ENCODE results near the gene KHDC3L. TPM values are rescaled to one million over a fixed set of nuclear protein-coding genes. Genes with fewer than 3 reads are reported as not detected.

Gene KHDC3L, protein sequence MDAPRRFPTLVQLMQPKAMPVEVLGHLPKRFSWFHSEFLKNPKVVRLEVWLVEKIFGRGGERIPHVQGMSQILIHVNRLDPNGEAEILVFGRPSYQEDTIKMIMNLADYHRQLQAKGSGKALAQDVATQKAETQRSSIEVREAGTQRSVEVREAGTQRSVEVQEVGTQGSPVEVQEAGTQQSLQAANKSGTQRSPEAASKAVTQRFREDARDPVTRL
- polyA plus RNA-seq (2014; cell fraction: cytosol; rRNA removed): not detected in 2 replicates
- polyA plus RNA-seq (2014; cell fraction: nucleus; rRNA removed): not detected in 2 replicates

DNA sequence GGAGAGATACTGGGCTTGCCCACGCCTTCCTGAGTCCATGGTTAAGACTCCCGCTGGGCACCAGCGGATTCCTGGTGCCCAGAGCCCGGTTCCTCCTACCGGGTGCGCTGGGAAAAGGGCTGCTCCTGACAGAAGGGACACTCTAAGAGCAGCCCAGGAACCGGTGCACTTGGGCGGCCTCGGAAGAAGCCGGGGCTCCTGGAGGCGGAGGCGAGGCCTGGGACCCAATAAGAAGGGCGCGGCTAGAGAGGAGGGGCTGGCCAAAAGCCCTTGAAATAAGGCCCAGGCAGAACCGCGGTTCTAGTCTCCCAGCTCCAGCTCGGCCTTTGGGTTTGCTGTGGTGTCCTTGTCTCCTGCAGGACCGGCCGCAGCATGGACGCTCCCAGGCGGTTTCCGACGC, at the start of gene KHDC3L:
KHDC3L (plus strand) TSS at position 301 of the 400 bp plus-strand sequence; CDS start at position 373, 72 bp downstream.
- no peak for DNase-seq (ENCODE audit: low spot score)

DNA sequence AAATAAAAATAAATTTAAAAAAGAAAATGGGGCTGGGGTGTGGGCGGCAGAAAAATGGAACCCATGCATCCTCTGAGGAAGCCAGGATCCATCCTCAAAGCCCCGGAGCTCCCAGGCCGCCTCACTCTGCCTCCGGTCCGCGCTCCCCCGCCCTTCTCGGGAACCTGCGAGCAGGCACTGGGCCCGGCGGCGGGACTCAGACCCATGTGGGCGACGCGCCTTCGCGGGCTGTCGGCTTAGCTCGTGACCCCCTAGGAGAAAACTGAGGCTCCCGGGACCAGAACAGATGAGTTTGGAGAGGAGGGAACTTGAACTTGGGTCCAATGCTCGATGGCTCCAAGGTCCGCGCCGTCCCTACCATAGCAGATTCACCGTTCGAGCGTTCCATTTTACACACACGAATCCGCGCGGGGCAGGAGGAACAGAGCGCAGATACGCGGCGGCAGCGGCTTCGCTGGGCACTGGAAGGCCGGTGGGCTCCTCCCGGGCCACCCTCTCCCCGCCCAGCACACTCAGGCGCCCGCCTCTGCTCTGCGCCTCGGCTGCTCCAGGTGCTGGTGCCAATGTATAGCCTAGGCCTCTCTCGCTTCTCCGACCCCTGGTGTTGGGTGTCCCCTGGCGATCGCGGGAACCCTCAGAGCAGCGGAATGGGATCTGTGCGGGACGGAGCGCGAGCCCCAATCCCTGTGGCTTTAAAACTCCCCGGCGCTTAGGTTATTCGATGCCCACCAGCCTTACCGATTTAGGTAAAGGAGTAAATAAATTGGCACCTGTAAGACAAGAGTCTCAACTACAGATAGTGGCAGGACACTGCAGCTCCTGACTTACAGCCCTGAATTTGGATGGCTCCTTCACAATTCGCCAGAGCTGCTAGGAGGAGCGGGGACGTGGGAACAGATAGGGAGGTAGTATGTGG, 47.6 kb upstream of the KHDC3L start:
- no peak for DNase-seq (ENCODE audit: low spot score)

DNA sequence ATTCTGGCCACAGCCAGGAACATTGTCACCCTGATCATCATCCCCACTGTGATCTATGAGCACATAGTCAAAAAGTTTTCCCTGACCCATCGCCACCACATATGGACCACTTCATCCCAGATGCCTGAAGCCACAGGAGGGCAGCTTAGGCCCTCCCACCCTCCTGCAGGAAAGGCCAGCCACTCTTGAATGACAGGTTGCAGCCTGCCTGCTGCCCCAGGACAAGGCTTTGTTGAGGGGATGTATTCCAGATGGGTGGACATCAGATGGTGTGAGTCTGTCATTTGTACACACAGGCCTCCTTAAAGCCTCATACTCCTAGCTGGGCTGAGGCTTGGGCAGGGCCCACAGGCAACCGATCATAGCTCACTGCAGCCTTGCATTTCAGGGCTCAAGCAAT, 39.1 kb upstream of the KHDC3L start:
- no peak for DNase-seq (ENCODE audit: low spot score)

DNA sequence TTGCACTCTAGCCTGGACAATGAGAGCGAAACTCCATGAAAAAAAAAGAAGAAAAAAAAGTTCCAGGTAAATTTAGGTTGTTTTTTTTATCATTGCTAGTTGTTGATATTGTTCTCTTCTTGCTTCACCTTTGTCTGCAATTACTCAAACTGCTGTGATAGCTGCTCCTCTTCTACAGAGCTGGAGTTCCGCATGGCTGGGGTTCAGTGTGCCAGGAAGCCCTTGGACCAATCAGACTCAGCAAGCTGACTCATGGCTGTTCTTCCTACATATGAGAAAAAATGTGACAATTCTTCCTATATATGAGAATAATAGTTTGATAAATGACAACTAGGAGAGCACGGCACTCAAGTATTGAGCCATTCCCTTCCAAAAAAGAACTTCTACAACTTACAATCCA, 36.8 kb upstream of the KHDC3L start:
- no peak for DNase-seq (ENCODE audit: low spot score)

DNA sequence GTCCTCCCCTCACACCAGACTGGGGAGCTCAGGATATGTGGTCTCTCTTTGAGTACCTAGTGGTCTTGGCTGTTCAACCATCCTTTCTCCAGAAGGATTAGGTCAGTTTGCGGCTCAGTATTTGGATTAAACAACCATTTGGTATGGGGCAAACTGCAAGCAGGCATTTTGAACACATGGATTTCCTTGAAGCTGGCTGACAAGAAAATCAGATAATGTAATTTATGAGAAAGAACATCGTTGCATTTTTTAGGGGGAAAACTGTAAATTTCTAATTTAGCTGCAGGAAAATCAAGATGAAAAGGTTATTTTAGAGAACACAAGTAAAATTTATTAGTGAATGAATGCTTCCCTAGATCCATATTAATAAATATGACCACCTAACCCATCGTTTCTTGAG, 33.7 kb upstream of the KHDC3L start:
- no peak for DNase-seq (ENCODE audit: low spot score)

DNA sequence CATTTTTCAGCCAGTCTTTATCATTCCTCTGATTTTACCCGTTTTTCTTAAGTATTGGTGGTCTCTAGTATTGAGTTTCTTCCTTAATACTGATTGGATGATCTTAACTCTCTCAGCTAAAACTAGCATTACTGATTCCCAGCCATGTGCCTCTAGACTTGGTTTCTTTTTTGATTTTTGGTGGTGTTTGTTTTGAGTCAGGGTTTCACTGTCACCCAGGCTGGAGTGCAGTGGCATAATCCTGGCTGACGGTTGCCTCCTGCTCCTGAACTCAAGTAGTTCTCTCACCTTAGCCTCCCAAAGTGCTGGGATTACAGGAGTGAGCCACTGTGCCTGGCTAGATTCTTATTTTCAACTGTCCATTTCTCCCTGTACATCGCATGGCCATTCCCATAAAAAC, 33.3 kb upstream of the KHDC3L start:
- DNase-seq (ENCODE audit: low spot score): no peak

DNA sequence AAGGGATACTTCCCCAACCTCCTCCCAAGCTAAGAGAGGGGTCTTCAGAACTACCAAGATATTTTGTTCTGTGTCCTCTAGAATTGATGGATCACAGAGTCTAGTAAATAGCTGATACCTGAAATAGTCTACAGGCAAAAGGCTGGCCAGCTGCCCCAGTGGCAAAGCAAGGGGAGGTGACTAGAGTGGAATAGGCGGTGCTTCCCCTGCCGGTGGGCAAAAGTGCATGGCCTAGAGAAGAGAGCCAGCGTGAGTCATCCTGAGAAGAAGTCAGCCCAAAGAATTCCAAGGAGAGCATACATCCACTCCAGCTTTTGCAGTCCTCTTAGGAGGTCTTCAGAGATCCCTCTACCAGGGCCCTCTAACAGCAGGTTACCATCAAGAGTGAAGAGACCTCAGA, 23.1 kb upstream of the KHDC3L start:
- DNase-seq (ENCODE audit: low spot score): no peak

DNA sequence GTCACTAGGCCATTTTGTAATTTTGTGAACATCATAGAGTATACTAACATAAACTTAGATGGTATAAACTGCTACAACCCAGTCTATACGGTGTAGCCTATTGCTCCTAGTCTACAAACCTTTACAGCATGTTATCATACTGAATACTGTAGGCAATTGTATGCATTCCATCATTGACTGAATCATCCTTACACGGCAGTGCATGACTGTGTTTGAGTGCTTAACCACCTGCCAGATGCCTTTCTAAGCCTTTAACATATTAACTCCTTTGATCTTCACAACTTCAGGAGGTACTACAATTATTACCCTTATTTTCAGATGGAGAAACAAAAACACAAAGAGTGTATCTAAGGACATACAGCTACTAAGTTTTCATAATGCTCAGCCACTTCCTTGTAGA, 22.4 kb upstream of the KHDC3L start:
- DNase-seq (ENCODE audit: low spot score): no peak

DNA sequence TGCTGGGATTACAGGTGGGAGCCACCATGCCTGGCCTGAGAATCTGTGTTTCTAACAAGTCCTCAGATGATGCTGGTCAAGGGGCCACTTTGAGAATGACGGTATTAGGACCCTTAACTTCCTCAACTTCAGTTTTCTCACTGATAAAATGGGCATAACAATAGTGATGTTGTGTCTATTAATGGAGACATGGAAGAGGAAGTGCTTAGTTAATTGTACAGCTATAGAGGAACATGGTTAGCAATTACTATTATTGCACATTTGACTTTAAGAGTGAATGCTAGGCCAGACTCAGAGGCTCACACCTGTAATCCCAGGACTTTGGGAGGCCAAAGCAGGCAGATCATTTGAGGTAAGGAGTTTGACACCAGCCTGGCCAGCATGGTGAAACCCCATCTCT, 21.1 kb upstream of the KHDC3L start:
- no peak for DNase-seq (ENCODE audit: low spot score)

DNA sequence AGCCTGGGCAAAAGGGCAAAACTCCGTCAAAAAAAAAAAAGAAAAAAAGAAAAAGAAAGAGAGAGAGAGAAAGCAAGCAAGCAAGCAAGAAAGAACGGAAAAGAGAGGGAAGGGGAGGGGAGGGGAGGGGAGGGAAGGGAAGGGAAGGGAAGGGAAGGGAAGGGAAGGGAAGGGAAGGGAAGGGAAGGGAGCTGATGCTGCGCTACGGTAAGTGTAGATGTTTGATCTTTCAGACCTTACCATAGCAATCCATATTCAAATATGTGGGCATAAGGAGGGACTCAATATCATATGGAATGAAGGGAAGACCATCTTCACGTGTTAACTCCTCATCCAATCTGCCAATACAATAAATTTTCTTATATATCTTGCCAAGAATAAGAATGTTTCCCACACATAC, 20.3 kb upstream of the KHDC3L start:
- DNase-seq (ENCODE audit: low spot score): no peak

DNA sequence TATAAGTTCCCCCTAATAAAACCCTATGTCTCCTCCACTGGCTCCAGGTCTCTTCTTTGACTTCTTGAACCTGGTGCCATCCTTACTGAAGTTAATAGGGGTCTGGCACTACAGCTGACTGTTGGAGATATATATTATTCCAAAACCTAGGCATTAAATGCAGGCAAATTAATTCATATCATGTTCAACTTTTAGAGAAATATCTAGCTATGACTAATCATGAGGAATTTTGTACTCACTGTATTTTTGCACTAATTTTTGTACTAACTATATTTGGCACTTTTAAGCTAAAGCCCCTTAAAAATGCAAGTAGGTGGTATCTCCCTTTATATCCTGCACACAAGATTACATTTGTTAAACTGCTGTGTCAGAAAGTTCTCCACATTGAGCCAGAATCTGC, 19.3 kb upstream of the KHDC3L start:
- DNase-seq (ENCODE audit: low spot score): no peak

DNA sequence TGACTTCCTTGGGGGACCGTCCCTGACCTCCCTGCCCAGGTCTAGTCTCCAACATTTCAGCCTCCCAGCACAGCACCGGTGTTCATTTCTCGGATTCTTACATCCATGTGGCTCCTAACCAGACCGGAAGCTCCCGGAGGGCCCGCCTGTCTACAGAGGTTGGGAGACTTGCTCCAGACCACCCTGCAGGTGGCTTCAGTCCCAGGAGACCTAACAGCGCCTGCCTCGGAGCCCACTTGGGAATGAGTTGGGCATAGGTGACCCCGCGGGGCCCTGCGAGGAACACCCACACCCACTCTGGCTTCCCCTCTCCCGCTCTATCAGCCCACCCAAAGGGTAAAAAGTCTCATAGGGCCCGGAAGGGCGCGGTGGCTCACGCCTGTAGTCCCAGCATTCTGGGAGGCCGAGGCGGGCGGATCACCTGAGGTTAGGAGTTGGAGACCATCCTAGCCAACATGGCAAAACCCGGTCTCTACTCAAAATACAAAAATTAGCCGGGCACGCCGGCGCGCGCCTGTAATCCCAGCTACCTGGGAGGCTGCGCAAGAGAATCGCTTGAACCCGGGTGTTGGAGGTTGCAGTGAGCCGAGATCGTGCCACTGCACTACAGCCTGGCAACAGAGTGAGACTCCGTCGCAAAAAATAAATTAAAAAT, 13.8 kb upstream of the KHDC3L start:
- no peak for DNase-seq (ENCODE audit: low spot score)

DNA sequence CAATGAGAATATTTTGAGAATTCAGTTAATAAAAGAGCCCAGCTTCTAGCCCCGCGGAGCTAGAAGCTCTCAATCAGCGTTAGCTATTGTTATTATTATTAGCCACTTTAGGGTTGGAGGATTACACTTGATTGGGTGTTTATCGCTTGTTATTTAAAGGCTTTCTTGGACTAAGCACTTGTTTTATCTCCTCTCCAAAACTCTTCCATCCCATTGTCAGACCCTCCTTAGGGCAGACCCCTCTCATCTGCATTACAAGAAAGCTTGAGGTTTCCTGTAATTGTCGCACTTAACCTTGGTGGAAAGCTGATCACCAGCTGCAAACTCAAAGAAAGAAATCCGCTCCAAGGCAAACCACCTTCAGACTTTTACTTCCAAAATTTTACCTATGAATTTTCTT, 13.1 kb upstream of the KHDC3L start:
- DNase-seq (ENCODE audit: low spot score): no peak

DNA sequence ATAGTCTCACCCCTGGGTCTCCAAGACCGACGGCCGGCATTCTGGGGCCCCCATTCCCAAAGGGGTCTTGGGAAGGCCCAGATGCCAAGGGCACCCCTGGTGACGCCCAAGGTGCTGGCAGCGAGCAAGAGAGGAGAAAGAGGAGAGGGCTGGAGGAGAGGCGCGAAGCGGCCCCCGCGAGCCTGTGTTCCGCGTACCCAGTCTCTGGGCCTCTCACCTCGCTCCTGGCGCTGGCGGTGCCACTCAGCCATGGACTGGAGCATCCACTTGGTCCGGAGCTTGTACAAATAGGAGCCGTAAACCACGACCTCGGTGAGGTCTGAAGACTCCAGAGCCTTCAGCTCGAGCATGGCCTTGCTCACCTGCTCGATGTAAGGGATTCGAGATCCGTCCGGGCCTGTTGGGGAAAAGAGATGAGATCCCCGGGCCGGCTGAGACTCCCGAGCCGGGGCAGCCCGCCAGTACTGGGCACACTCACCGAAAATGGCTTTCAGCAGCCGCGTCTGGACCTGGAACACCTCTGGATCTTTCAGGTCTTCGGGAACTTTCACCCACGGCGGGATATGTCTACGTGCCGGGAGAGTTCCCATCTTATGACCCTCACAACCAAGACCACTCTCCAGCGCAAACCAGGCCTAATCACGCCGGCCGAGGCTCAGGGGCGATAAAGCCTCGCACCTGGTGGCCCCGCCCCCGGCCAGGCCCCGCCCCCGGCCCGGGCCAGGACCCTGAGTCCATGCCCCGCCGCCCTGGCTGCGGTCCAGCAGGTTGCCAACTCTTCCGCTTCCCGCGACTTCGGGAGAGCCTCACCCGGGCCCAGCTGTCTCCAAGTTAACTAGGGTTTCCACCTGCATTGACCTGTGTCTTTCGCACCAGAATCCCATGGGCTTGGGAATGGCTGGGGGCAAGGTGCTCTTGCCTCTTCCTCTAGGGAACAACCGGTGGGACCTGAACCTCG, 8.5 kb upstream of the KHDC3L start, which contains the start of gene DPPA5:
DPPA5 (minus strand) TSS at position 641 of the 958 bp plus-strand sequence; CDS start at position 590, 51 bp downstream.
- no peak for DNase-seq (ENCODE audit: low spot score)

DNA sequence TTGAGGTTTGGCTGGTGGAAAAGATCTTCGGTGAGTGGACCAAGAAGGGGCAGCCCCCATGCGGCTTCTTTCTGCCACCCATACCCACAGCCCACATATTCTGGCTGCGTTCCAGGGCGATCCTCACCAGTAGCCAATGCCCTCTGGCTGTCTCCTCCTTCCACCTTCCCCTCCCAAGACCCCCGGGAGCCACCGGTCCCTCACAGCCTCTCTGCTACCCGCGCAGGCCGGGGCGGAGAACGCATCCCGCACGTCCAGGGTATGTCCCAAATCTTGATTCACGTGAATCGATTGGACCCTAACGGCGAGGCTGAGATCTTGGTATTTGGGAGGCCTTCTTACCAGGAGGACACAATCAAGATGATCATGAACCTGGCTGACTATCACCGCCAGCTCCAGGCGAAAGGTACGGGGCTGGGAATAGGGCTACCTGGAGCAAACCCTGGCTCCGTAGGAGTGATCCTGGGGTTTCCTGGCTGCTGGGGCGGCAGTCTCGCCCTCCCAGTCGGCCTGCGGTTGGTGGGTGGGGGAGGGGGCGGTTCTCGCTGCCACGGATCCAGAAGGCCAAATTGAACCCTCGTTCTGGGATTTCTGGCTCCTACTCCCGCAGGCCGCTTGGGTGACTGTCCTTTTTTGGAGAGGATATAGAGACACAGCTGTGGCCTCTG, 545 bp downstream of the KHDC3L start:
- no peak for DNase-seq (ENCODE audit: low spot score)

DNA sequence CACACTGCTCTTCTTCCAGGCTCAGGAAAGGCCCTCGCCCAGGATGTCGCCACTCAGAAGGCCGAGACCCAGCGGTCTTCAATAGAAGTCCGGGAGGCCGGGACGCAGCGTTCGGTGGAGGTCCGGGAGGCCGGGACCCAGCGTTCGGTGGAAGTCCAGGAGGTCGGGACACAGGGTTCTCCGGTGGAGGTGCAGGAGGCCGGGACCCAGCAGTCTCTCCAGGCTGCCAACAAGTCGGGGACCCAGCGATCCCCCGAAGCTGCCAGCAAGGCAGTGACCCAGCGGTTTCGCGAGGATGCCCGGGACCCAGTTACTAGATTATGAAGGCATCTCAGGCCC, 1.0 kb downstream of the KHDC3L start:
- no peak for DNase-seq (ENCODE audit: low spot score)

DNA sequence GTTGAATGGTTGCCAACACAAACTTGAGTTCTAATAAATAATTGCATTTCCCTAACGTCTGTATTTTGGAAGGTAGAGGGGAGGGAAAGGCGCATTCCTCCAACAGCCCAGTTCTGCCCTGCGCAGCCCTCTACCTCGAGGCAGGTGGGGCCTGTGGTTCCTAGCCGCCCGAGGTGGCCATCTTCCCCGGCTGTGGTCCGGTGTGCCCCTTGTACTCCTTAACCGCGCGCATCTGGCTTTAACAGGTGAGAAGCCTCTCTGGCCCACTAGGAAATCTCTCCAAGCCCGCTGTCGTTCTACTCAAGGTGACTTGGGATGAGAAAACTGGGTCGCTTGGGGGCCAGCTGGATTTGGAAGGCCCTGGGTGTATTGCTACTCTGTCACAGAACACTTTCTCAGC, 1.7 kb downstream of the KHDC3L start:
- DNase-seq (ENCODE audit: low spot score): no peak

DNA sequence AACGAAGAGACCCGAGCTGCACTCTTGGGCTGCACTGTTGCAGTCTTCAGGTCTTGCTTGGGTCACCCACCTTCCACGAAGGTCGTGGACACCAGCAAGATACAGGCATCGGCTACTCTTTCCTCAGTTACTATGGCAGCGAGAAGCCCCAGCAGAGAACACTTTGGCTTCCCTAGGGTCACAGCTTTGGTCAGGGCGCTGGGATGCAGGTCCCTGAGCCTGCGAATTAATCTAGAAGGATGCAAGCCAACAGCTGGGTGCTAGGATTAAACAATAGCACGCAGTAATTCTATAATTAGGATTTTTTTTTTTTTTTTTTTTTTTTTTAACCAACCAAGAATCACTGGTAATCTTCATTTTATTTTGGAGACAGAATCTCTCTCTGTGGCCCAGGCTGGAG, 2.1 kb downstream of the KHDC3L start:
- DNase-seq (ENCODE audit: low spot score): no peak

DNA sequence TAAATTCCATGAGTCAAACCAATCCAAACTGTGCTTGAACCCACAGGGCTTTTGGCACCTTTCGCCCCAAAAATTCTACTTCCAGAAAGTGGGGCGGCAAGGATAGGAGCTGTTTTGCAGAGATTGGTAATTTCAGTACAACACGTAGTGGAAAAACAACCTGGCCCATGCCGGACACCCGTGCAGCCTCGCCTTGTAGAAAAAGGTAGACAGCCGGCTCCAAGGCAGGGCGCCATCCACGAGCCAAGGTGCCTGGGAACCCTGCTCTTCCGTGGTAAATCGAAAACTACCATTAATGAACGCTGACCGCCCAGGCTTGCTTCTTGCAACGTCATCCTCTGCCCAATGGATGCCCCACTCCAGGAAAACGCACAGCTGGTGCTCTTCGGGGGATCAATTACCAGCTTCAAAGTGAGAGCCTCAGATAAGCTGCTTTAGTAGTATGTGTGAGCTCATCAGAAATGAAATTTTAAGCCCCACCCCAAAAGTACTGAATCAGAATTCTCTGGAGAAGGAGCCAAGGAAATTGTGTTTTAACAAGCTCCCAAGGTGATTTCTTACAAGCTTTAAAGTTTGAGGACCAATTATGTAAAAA, 5.4 kb downstream of the KHDC3L start:
- DNase-seq (ENCODE audit: low spot score): no peak

DNA sequence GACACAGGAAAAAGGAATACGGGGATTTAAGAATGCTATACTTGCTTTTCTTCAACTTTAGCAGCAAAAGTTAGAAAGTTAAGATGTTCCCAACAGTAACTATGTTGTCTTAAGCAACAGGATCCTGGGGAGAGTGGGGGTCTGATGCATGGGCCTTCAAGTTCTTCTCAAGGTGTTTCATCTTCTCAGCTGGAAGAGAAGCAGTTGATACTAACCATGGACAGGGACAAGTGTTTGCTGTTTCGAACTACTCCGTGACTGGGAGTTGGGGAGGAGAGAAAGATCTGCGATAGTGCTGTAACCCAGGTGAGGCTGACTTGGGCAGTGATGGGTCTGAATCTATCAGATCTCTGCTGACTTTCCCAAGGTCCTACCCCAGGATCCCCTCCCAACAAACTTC, 6.2 kb downstream of the KHDC3L start:
- DNase-seq (ENCODE audit: low spot score): no peak

Measured in SK-N-DZ (cell line).